Measurements from ENCODE around the gene OCA2. TPM values are rescaled to one million over a fixed set of nuclear protein-coding genes. Genes with fewer than 3 reads are reported as not detected.
"Not testable (repeated sequence)": the region's sequence is repeated elsewhere in the genome, so short reads cannot be mapped to it uniquely, and the experiment has no call there.

OCA2 gene
- total and polyA plus RNA-seq, 4 experiments from 2014 or later, result not detected

- ChIA-PET POLR2A (ENCODE audit: partially characterized antibody) (no interaction called here), CTCF (ENCODE audit: partially characterized antibody) (no interaction called here)
- Histone ChIP-seq H3K9me3 (ENCODE audit: control insufficient read depth in 1 of 2, low read length in 2 of 2) (no peaks in the 10 kb centered on the region), H3K4me3 (ENCODE audit: low read length in 2 of 2) (no peak overlapping the region), H3K27ac (ENCODE audit: low read depth, low read length) (no peak overlapping the region), H3K27me3 (ENCODE audit: insufficient read depth, low read length) (no peaks in the 10 kb centered on the region), H3K4me1 (ENCODE audit: insufficient read depth, low read length) (no peaks in the 10 kb centered on the region), H3K36me3 (ENCODE audit: insufficient read depth, low read length) (no peaks in the 10 kb centered on the region)
- Mint-ChIP-seq H3K36me3 (no peaks in the 10 kb centered on the region), H3K9me3 (peaks cover 0 to 7% (median 0%) of the 10 kb centered on the region in 8 donors), H3K27me3 (no peaks in the 10 kb centered on the region), H3K27ac (no peak overlapping the region), H3K4me1 (no peaks in the 10 kb centered on the region), H3K4me3 (no peak overlapping the region)
- DNase-seq, result no peak
- intact Hi-C loops (cut with micrococcal nuclease), result no loop called here
Measured at GRCh38 chr15:27961801-27962200, 137.3 kb downstream of the OCA2 start.

DNA sequence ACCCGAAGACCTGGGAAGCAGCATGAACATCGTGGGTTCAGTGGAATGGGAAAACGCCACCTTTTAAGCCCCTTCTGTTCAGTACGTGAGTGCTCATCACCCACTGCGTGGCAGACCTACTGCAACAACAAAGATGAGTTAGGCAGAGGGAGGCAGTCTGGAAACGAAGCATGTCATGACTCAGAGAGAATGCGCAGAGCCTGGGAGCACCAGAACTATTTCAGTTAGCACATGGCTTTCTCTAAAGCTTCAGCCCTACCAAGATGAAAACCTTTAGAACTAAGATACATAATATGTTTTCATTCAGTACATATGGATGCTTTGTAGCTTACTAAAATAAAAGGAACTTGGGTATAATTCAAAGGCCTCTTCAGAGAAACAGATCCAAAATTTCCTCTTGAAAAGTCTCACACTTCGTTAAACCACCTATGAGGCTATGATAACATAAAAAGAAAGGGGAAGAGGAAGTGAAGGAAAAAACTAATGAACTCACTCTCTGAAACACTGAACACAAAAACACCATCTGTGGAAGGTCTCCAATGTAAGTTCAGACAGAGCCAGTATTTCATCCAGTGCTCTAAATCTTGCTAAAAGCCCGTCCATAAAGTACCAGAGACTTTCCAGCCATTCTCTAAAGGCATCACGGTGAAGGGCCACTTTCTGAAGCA lies 140.1 kb downstream of the OCA2 start:
- Histone ChIP-seq H3K4me3 (ENCODE audit: low read length in 2 of 2) (no peak overlapping the region), H3K9me3 (ENCODE audit: control insufficient read depth in 1 of 2, low read length in 2 of 2) (no peaks in the 10 kb centered on the region), H3K4me1 (ENCODE audit: insufficient read depth, low read length) (no peaks in the 10 kb centered on the region), H3K27ac (ENCODE audit: low read depth, low read length) (no peak overlapping the region), H3K27me3 (ENCODE audit: insufficient read depth, low read length) (no peaks in the 10 kb centered on the region), H3K36me3 (ENCODE audit: insufficient read depth, low read length) (no peaks in the 10 kb centered on the region)
- intact Hi-C loops (cut with micrococcal nuclease), result no loop called here
- Mint-ChIP-seq H3K36me3 (no peaks in the 10 kb centered on the region), H3K27ac (no peak overlapping the region), H3K27me3 (no peaks in the 10 kb centered on the region), H3K4me3 (no peak overlapping the region), H3K4me1 (no peaks in the 10 kb centered on the region), H3K9me3 (peaks cover 0 to 7% (median 0%) of the 10 kb centered on the region in 8 donors)
- POLR2A ChIA-PET (ENCODE audit: partially characterized antibody), result no interaction called here
- no peak for DNase-seq
- CTCF ChIA-PET (ENCODE audit: partially characterized antibody), result no interaction called here

GRCh38 chr15:27956285-27956684 lies 142.8 kb downstream of the OCA2 start:
- intact Hi-C loops (cut with micrococcal nuclease), result no loop called here
- no peak overlapping the region for H3K27ac ChIP-seq (ENCODE audit: low read depth, low read length)
- DNase-seq, result no peak
- no peaks in the 10 kb centered on the region for H3K36me3 ChIP-seq (ENCODE audit: insufficient read depth, low read length)
- no peaks in the 10 kb centered on the region for H3K9me3 ChIP-seq (ENCODE audit: control insufficient read depth in 1 of 2, low read length in 2 of 2)
- ChIA-PET CTCF (ENCODE audit: partially characterized antibody) (no interaction called here), POLR2A (ENCODE audit: partially characterized antibody) (no interaction called here)
- H3K27me3 Mint-ChIP-seq, result no peaks in the 10 kb centered on the region
- no peaks in the 10 kb centered on the region for H3K27me3 ChIP-seq (ENCODE audit: insufficient read depth, low read length)
- H3K27ac Mint-ChIP-seq, result no peak overlapping the region
- no peaks in the 10 kb centered on the region for H3K36me3 Mint-ChIP-seq
- peaks cover 0 to 7% (median 0%) of the 10 kb centered on the region in 8 donors for H3K9me3 Mint-ChIP-seq
- H3K4me1 Mint-ChIP-seq, result no peaks in the 10 kb centered on the region
- H3K4me1 ChIP-seq (ENCODE audit: insufficient read depth, low read length), result no peaks in the 10 kb centered on the region
- H3K4me3 ChIP-seq (ENCODE audit: low read length in 2 of 2), result no peak overlapping the region
- H3K4me3 Mint-ChIP-seq, result no peak overlapping the region

DNA sequence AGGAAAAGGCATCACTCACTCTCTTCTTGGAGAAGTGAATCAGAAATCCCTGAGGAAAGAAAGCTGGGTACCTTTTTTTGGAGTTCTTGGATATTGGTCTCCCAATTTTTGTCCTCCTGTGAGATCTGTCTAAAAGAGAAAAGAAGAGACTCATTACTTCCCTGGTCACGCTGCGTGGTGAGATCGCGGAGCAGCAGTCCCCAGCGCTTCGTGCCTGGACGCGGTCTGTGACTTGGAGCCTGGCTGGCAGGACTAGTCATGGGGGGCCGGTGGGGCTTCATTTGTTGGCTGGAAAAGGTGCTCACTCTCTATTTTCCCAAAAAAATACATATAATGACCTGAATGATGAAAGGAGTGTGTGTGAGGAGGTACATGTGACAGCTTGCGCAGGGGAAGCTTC lies 144.0 kb downstream of the OCA2 start:
- Histone ChIP-seq H3K4me1 (ENCODE audit: insufficient read depth, low read length) (no peaks in the 10 kb centered on the region), H3K9me3 (ENCODE audit: control insufficient read depth in 1 of 2, low read length in 2 of 2) (no peaks in the 10 kb centered on the region), H3K27me3 (ENCODE audit: insufficient read depth, low read length) (no peaks in the 10 kb centered on the region), H3K36me3 (ENCODE audit: insufficient read depth, low read length) (no peaks in the 10 kb centered on the region), H3K4me3 (ENCODE audit: low read length in 2 of 2) (no peak overlapping the region), H3K27ac (ENCODE audit: low read depth, low read length) (no peak overlapping the region)
- intact Hi-C loops (cut with micrococcal nuclease), result no loop called here
- ChIA-PET POLR2A (ENCODE audit: partially characterized antibody) (no interaction called here), CTCF (ENCODE audit: partially characterized antibody) (no interaction called here)
- no peaks in the 10 kb centered on the region for H3K36me3 Mint-ChIP-seq
- DNase-seq, result no peak
- no peak overlapping the region for H3K27ac Mint-ChIP-seq
- H3K9me3 Mint-ChIP-seq, result peaks cover 0 to 8% (median 0%) of the 10 kb centered on the region in 8 donors
- no peaks in the 10 kb centered on the region for H3K4me1 Mint-ChIP-seq
- H3K4me3 Mint-ChIP-seq, result no peak overlapping the region
- H3K27me3 Mint-ChIP-seq, result no peaks in the 10 kb centered on the region

GRCh38 chr15:27952593-27952992 lies 146.5 kb downstream of the OCA2 start:
- H3K27me3 Mint-ChIP-seq; H3K9me3 Mint-ChIP-seq; H3K4me3 ChIP-seq (ENCODE audit: low read length in 2 of 2); H3K4me1 ChIP-seq (ENCODE audit: insufficient read depth, low read length); H3K9me3 ChIP-seq (ENCODE audit: control insufficient read depth in 1 of 2, low read length in 2 of 2); DNase-seq; H3K36me3 ChIP-seq (ENCODE audit: insufficient read depth, low read length); H3K27ac ChIP-seq (ENCODE audit: low read depth, low read length); H3K4me3 Mint-ChIP-seq; H3K27me3 ChIP-seq (ENCODE audit: insufficient read depth, low read length); H3K27ac Mint-ChIP-seq; POLR2A ChIA-PET (ENCODE audit: partially characterized antibody); H3K4me1 Mint-ChIP-seq; CTCF ChIA-PET (ENCODE audit: partially characterized antibody); intact Hi-C loops (cut with micrococcal nuclease); H3K36me3 Mint-ChIP-seq: not testable (repeated sequence)

- Histone ChIP-seq H3K36me3 (ENCODE audit: insufficient read depth, low read length) (no peaks in the 10 kb centered on the region), H3K4me1 (ENCODE audit: insufficient read depth, low read length) (no peaks in the 10 kb centered on the region), H3K9me3 (ENCODE audit: control insufficient read depth in 1 of 2, low read length in 2 of 2) (no peaks in the 10 kb centered on the region), H3K27me3 (ENCODE audit: insufficient read depth, low read length) (no peaks in the 10 kb centered on the region), H3K4me3 (ENCODE audit: low read length in 2 of 2) (no peak overlapping the region), H3K27ac (ENCODE audit: low read depth, low read length) (no peak overlapping the region)
- H3K27ac Mint-ChIP-seq, result no peak overlapping the region
- DNase-seq, result no peak
- ChIA-PET POLR2A (ENCODE audit: partially characterized antibody) (no interaction called here), CTCF (ENCODE audit: partially characterized antibody) (no interaction called here)
- intact Hi-C loops (cut with micrococcal nuclease), result no loop called here
- H3K36me3 Mint-ChIP-seq, result no peaks in the 10 kb centered on the region
- H3K27me3 Mint-ChIP-seq, result no peaks in the 10 kb centered on the region
- H3K4me3 Mint-ChIP-seq, result no peak overlapping the region
- H3K4me1 Mint-ChIP-seq, result no peaks in the 10 kb centered on the region
- peaks cover 0 to 2% (median 0%) of the 10 kb centered on the region in 8 donors for H3K9me3 Mint-ChIP-seq
Measured at GRCh38 chr15:27951191-27951890, 147.8 kb downstream of the OCA2 start.

- Mint-ChIP-seq H3K27me3 (no peaks in the 10 kb centered on the region), H3K4me1 (no peaks in the 10 kb centered on the region), H3K9me3 (peaks cover 0 to 2% (median 0%) of the 10 kb centered on the region in 8 donors), H3K4me3 (no peak overlapping the region), H3K36me3 (no peaks in the 10 kb centered on the region), H3K27ac (no peak overlapping the region)
- Histone ChIP-seq H3K4me1 (ENCODE audit: insufficient read depth, low read length) (no peaks in the 10 kb centered on the region), H3K27ac (ENCODE audit: low read depth, low read length) (no peak overlapping the region), H3K4me3 (ENCODE audit: low read length in 2 of 2) (no peak overlapping the region), H3K27me3 (ENCODE audit: insufficient read depth, low read length) (no peaks in the 10 kb centered on the region), H3K9me3 (ENCODE audit: control insufficient read depth in 1 of 2, low read length in 2 of 2) (no peaks in the 10 kb centered on the region), H3K36me3 (ENCODE audit: insufficient read depth, low read length) (no peaks in the 10 kb centered on the region)
- ChIA-PET CTCF (ENCODE audit: partially characterized antibody) (no interaction called here), POLR2A (ENCODE audit: partially characterized antibody) (no interaction called here)
- intact Hi-C loops (cut with micrococcal nuclease), result no loop called here
- DNase-seq, result no peak
Measured at GRCh38 chr15:27949089-27949488, 150.0 kb downstream of the OCA2 start.
